Measurements from ENCODE around the gene MGMT.

Gene MGMT

GRCh38 chr10:129622291-129622690 is 155.2 kb downstream of the MGMT start:
- DNase-seq (ENCODE audit: low spot score), result no peak

- no peak for DNase-seq (ENCODE audit: low spot score)
Observed at GRCh38 chr10:129622736-129623135, 155.7 kb downstream of the MGMT start.

DNA sequence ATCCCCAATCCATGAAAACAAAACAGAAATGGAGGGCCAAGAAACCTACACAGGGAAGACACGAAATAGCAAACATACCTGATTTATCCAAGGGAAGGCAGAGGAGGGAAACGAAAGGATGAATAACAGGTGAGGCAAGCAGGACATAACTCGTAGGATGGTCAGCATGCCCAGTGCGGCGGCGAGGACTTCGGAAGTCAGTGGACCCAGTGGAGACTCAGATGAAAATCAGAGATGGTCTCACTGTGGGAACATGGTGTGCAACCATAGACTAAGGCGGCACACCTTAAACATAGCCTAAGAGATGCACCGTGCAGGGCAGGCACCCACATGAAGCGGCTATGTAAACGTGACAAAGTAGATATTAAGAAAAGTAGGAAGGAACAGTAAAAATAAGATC is 157.5 kb downstream of the MGMT start:
- no peak for DNase-seq (ENCODE audit: low spot score)

GRCh38 chr10:129626309-129626708 is 159.3 kb downstream of the MGMT start:
- no peak for DNase-seq (ENCODE audit: low spot score)

- no peak for DNase-seq (ENCODE audit: low spot score)
Observed at GRCh38 chr10:129626796-129627435, 159.9 kb downstream of the MGMT start.

- DNase-seq (ENCODE audit: low spot score), result no peak
Observed at GRCh38 chr10:129627442-129627841, 160.4 kb downstream of the MGMT start.

- DNase-seq (ENCODE audit: low spot score), result no peak
Observed at GRCh38 chr10:129628823-129629222, 161.8 kb downstream of the MGMT start.

GRCh38 chr10:129629911-129630310 is 162.9 kb downstream of the MGMT start:
- no peak for DNase-seq (ENCODE audit: low spot score)

GRCh38 chr10:129631006-129631405 is 164.0 kb downstream of the MGMT start:
- DNase-seq (ENCODE audit: low spot score), result no peak

- no peak for DNase-seq (ENCODE audit: low spot score)
Observed at GRCh38 chr10:129631870-129632623, 165.0 kb downstream of the MGMT start.

DNA sequence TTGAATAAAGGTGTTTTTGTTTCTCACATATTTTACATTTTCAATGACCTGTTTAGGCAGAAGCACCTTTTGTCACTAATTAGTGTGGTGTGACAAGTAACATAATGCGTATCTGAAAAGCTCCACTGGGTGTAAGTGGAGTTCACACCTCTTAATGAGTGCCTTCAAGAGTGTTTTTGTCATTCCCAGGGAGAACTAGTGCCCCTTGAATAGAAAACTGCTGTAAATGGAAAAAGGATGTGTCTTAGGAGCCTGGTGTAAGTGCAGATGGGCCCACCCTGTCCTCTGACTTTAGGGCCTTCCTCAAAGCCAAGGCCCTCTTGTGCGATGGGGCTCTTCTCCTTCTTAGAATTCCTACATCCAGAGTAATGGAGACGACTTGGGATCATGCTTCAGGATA is 170.0 kb downstream of the MGMT start:
- DNase-seq (ENCODE audit: low spot score), result no peak

DNA sequence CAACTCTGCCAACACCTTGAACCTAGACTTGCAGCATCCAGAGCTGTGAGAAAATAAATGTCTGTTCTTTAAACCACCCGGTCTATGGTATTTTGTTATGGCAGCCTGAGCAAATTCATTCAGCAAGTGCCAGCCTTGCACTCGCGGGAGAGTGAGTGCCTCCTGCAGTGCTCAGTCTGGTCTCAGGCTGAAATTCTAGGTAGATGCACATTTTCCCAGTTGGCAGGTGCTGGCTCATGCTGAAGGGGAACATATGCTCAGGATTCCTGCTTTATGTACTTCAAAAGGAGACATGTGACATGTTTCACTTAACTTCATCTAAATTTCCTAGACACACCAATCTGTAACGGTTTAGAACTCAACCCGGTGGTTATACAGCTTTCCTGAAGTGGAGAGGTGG is 170.8 kb downstream of the MGMT start:
- DNase-seq (ENCODE audit: low spot score), result no peak

DNA sequence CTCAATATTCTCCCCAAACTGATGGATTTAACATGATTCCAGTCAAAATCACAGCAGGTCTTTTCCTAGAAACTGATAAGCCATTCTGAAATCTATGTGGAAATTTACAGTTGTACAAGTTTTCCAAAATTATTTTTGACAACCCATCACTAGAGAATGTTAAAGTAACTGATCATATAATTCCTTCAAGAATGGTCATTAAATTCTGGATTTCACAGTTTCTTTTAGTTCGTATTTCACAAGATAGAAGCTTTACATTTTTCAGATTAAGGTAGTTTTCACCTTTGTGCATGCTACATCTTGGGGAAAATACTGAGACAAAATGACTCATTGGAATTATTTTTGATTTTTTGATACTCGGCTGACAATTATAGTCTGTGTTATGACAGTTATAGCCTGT is 174.3 kb downstream of the MGMT start:
- DNase-seq (ENCODE audit: low spot score), result no peak

GRCh38 chr10:129641982-129642381 is 174.9 kb downstream of the MGMT start:
- no peak for DNase-seq (ENCODE audit: low spot score)

GRCh38 chr10:129642427-129642826 is 175.4 kb downstream of the MGMT start:
- no peak for DNase-seq (ENCODE audit: low spot score)

DNA sequence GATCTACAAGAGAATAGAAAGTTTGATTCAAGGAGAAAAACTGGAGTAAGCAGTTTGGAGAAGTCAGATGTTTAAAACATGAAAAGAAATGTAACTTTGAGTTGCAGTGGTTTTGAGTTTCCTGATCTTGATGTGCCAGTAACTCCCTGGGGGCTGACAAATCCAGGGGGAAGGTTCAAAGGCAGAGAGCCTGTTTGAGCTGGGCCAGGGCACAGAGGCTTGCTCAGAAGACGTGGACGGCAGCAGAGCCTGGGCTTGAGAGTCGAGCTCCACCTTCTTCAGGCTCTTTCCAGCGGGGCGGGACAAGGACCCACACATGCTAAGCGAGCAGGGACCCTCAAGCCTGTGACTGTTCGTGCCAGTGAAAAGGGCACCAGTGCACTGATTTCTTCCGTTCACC is 176.2 kb downstream of the MGMT start:
- DNase-seq (ENCODE audit: low spot score), result no peak

DNA sequence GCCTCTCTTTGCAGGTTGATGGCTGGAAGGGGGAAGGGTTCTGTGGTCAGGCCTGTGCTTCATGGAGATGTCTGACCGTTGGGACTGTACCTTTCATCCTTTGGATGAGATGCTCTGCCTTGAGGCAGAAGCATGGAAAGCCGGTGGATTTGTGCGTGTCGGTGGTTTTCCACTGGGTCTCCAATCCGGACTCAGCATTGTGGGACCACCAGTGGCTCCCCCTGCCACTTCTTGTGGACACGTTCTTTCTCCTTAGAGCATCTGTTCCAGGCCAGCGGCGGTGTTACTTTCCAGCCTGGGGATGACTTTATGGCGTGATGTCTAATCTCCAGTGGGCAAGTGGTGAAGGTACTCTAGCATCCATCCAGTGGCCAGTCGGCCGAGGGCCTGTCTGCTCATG is 178.4 kb downstream of the MGMT start:
- no peak for DNase-seq (ENCODE audit: low spot score)

DNA sequence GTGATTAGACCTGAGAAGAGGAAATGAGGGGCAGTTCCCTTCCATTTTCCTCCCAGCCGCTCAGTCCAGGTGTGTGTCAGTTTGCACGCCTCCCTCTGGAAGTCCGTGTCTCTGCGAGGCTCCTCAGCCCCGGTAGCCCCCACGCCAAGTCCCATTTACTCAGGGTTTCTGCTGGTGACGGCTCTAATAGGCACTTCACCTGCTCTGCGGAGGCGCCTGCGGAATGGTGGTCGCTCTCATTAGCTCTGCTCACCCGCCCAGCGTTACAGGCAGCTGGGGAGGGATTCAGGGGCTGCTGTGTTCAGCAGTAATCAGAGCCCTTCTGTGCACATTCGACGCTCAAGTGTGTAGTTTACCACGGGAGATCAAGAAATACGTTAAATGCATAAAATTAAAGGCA is 179.9 kb downstream of the MGMT start:
- no peak for DNase-seq (ENCODE audit: low spot score)

GRCh38 chr10:129647590-129647989 is 180.5 kb downstream of the MGMT start:
- DNase-seq (ENCODE audit: low spot score), result no peak

DNA sequence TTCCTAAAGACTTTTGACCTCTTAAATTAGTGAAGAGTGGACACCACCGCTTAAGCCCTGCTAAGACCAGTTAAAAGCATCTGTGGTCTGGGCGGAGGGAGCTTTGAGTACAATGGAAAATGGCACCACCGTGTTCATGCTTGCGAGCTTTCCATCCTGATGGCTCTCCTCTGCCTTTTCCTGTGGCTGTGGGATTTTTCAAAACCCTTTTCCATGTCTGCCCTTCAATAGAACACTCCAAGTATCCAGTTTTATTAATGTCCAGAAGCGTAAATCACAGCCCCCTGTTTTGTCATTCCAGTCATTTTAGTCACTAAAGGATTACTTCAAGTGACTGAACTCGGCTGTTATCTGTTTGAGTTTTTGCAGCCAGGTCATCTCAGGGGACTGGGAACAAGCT is 181.8 kb downstream of the MGMT start:
- no peak for DNase-seq (ENCODE audit: low spot score)

DNA sequence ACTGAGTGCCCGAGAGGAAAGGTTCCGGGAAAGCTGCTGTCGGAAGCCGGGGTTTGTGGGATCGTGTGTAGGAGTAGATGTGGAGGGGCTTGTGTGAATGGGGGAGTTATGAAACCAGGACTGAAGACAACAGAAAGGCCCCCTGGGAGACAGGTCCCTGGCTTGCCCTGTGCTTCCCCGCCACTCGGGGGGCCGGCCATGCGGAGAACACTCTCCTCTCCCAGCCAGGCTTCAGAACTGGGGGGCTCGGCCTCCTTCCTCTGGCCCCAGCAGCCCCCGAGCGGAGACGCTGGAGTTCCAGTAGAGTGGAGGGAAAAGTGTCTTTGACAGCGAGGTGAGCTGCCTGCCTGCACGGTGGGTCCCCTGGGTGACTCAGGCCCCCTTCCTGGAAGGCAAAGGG is 185.0 kb downstream of the MGMT start:
- DNase-seq (ENCODE audit: low spot score), result no peak

- DNase-seq (ENCODE audit: low spot score), result no peak
Observed at GRCh38 chr10:129652521-129653201, 185.6 kb downstream of the MGMT start.

DNA sequence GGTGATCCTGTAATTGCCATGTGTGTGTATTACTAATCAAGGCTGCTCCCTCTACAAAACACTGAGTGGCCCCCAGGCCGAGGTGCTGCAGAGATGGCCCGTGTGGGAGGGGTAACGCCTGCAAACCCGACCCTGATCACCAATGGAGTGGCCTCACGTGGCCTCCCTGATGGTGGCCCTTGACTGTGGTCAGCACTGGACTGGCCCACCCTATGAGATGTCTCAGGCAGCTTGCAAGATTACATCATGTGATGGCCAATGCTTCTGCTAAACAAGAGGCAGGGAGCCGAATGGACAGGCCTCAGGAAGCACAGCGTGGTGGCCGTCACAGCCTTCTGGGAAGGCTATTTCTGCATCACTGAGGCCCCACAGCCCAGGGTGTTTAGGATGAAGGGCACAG is 186.4 kb downstream of the MGMT start:
- DNase-seq (ENCODE audit: low spot score), result no peak
